Measurements from ENCODE around the gene USO1.
"Not testable (repeated sequence)": the region's sequence is repeated elsewhere in the genome, so short reads cannot be mapped to it uniquely, and the experiment has no call there.

USO1 gene

DNA sequence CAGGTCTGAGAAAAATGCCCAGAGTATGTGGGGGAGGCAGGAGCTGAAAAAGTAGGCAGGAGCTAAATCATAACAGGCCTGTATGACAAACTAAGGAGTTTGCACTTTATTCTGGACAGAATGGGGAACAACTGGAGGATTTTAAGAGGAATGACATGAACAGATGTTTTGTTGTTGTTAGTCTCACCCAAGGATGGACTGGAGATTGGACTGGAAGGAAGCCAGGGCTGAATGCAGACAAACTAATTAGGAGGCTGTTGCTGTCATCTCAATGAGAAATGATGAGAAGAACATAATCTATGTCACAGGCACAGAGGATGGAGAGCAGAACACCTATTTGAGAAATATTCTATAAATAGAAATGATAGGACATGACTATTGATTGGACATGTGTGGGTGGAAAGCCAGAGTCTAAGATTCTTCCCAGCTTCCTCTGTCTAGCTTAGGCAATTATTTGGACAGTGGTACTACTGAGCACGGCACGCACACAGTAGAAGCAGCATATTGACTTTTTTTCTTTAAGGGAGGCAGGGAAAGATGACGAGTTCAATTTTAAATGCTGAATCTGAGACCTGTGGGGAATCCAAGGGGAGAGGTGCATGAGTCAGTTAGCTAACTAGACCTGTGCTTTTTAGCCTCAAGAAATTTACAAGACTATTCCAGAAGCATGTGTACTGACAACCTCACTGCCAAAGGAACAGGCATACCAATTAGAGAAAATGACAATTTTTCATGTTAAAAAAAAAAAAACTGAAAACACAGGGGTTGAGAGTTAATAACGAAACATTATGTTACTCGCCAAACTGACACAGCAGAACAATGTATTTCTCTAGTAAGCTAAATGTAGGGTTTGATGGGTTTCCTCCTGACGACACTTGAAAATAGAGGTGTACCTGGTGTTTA, 963 bp upstream of the USO1 start:
- Histone ChIP-seq H3K79me2 (ENCODE audit: insufficient read depth, low read length) (peaks cover 56% of the 10 kb centered on the region), H3K9ac (ENCODE audit: low read depth, low read length) (peak overlapping the region; percentile 87), H2AFZ (ENCODE audit: low read depth, low read length) (peak overlapping the region; percentile 92), H3K36me3 (ENCODE audit: insufficient read depth, low read length) (no peaks in the 10 kb centered on the region; the same call in 1 of the 2 replicates), H3K27ac (ENCODE audit: low read length) (peak overlapping the region; percentile 89), H3K9me3 (ENCODE audit: insufficient read depth, low read length, severe bottlenecking) (no peaks in the 10 kb centered on the region), H3K4me3 (ENCODE audit: low read depth in 1 of 2, low read length in 2 of 2) (peak overlapping the region; percentile 31 to 97; a peak in 3 of 4 replicates), H3K27me3 (ENCODE audit: insufficient read depth, low read length, poor library complexity) (no peaks in the 10 kb centered on the region), H4K20me1 (ENCODE audit: insufficient read depth, low read length) (0 out of 2 replicates have a peak, but pooled peaks cover 8% of the 10 kb centered on the region), H3K4me2 (ENCODE audit: insufficient read depth, low read length) (peak overlapping the region; percentile 79), H3K4me1 (ENCODE audit: insufficient read depth, low read length) (peaks cover 47% of the 10 kb centered on the region)
- no peak for ATAC-seq (ENCODE audit: insufficient read depth, low read depth)
- TF ChIP-seq, protein P1, sequence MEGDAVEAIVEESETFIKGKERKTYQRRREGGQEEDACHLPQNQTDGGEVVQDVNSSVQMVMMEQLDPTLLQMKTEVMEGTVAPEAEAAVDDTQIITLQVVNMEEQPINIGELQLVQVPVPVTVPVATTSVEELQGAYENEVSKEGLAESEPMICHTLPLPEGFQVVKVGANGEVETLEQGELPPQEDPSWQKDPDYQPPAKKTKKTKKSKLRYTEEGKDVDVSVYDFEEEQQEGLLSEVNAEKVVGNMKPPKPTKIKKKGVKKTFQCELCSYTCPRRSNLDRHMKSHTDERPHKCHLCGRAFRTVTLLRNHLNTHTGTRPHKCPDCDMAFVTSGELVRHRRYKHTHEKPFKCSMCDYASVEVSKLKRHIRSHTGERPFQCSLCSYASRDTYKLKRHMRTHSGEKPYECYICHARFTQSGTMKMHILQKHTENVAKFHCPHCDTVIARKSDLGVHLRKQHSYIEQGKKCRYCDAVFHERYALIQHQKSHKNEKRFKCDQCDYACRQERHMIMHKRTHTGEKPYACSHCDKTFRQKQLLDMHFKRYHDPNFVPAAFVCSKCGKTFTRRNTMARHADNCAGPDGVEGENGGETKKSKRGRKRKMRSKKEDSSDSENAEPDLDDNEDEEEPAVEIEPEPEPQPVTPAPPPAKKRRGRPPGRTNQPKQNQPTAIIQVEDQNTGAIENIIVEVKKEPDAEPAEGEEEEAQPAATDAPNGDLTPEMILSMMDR (IDR thresholded peaks at IDR 0.05; ENCODE audit: borderline replicate concordance, extremely low read depth, low read length, poor library complexity, severe bottlenecking): no peak
- no peak for TF ChIP-seq EZH2 (IDR thresholded peaks at IDR 0.05; ENCODE audit: borderline replicate concordance, low read depth, low read length, severe bottlenecking)
- DNase-seq: no peak

DNA sequence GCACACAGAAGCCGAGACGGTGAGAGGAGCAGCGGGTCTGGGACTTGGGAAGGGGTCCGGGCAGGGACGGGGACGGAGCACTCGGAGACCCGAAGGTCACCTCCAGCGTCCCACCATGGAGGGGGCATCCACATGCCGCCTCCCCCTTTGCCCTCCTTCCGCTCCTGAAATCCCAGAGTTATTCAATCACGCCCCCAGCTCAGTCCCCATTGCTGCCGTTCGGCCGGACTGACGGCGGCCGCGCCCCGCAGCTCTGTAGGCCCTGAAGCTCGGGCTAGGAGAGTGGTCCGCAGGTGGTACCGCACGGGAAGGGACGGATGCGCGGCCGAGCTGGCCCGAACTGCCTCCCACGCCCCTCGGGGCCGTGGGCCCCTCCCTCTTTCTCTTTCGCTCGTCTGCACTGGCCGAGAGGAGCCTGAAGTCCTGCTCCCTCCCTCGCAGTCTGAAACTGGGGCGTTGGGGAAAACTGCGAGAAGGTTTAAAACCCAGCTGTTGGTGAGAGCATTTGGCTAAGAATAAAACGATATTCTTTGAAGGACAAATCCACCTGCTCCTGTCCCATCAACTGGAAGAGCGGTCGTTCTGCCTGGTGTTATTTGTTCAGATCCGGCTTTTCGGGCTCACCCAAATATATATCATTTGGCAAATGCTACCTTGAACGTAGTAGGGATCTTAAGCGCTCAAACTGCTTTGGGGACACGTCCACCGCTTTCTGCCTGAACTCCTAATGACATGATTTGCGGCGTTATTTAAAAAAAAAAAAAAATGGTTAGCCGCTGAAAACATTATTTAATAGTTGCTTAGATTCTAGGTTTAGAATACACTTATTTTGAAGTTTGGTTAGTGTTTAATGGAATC, 719 bp downstream of the USO1 start:
- H2AFZ ChIP-seq (ENCODE audit: low read depth, low read length): peak overlapping the region; percentile 83
- H3K9me3 ChIP-seq (ENCODE audit: insufficient read depth, low read length, severe bottlenecking): no peaks in the 10 kb centered on the region
- no peaks in the 10 kb centered on the region for H3K27me3 ChIP-seq (ENCODE audit: insufficient read depth, low read length, poor library complexity)
- 0 out of 2 replicates have a peak, but pooled peaks cover 8% of the 10 kb centered on the region for H4K20me1 ChIP-seq (ENCODE audit: insufficient read depth, low read length)
- peak overlapping the region; percentile 97 for H3K4me3 ChIP-seq (ENCODE audit: low read depth in 1 of 2, low read length in 2 of 2)
- peaks cover 47% of the 10 kb centered on the region for H3K4me1 ChIP-seq (ENCODE audit: insufficient read depth, low read length)
- H3K9ac ChIP-seq (ENCODE audit: low read depth, low read length): peak overlapping the region; percentile 87
- DNase-seq: peak; percentile 56
- peak; percentile 37 for ATAC-seq (ENCODE audit: insufficient read depth, low read depth)
- H3K36me3 ChIP-seq (ENCODE audit: insufficient read depth, low read length): no peaks in the 10 kb centered on the region; the same call in 1 of the 2 replicates
- H3K79me2 ChIP-seq (ENCODE audit: insufficient read depth, low read length): peaks cover 70% of the 10 kb centered on the region
- peak overlapping the region; percentile 79 for H3K4me2 ChIP-seq (ENCODE audit: insufficient read depth, low read length)
- H3K27ac ChIP-seq (ENCODE audit: low read length): peak overlapping the region; percentile 81
- TF ChIP-seq EZH2 (IDR thresholded peaks at IDR 0.05; ENCODE audit: borderline replicate concordance, low read depth, low read length, severe bottlenecking): no peak
- TF ChIP-seq, protein P1 (IDR thresholded peaks at IDR 0.05; ENCODE audit: borderline replicate concordance, extremely low read depth, low read length, poor library complexity, severe bottlenecking): no peak

DNA sequence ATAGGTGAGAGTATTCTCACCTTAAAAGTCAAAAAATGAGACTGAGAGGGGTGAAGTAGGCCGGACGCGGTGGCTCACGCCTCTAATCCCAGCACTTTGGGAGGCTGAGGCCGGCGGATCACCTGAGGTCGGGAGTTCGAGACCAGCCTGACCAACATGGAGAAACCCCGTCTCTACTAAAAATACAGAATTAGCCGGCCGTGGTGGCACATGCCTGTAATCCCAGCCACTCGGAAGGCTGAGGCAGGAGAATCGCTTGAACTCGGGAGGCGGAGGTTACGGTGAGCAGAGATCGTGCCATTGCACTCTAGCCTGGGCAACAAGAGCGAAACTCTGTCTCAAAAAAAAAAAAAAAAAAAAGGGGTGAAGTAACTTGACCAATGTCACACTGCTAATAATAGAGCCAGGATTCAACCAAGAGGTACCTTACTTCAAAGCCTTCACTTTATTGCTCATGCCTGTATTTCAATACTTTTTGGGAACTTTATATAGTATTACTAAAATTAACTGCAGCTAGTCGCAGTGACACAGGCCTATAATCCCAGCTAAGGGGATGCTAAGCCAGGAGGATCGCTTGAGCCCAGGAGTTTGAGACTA, 1.7 kb downstream of the USO1 start:
- H3K27me3 ChIP-seq (ENCODE audit: insufficient read depth, low read length, poor library complexity); ATAC-seq (ENCODE audit: insufficient read depth, low read depth); H4K20me1 ChIP-seq (ENCODE audit: insufficient read depth, low read length); H3K36me3 ChIP-seq (ENCODE audit: insufficient read depth, low read length); H3K27ac ChIP-seq (ENCODE audit: low read length); DNase-seq; H3K9me3 ChIP-seq (ENCODE audit: insufficient read depth, low read length, severe bottlenecking); H2AFZ ChIP-seq (ENCODE audit: low read depth, low read length): not testable (repeated sequence)
- Histone ChIP-seq H3K4me2 (ENCODE audit: insufficient read depth, low read length) (peak overlapping the region; percentile 79), H3K4me3 (ENCODE audit: low read depth in 1 of 2, low read length in 2 of 2) (peak overlapping the region in 1 of 2 experiments; percentile 97; a peak in 2 of 4 replicates), H3K4me1 (ENCODE audit: insufficient read depth, low read length) (peaks cover 47% of the 10 kb centered on the region), H3K79me2 (ENCODE audit: insufficient read depth, low read length) (peaks cover 77% of the 10 kb centered on the region), H3K9ac (ENCODE audit: low read depth, low read length) (peak overlapping the region; percentile 87; the same call in 1 of the 2 replicates)
